ENCODE results near the gene ITPR1. TPM values are rescaled to one million over a fixed set of nuclear protein-coding genes. Genes with fewer than 3 reads are reported as not detected.

The ITPR1 gene
- total and polyA plus RNA-seq, 2 experiments from 2014 or later, result 6.8 to 21.0 TPM

DNA sequence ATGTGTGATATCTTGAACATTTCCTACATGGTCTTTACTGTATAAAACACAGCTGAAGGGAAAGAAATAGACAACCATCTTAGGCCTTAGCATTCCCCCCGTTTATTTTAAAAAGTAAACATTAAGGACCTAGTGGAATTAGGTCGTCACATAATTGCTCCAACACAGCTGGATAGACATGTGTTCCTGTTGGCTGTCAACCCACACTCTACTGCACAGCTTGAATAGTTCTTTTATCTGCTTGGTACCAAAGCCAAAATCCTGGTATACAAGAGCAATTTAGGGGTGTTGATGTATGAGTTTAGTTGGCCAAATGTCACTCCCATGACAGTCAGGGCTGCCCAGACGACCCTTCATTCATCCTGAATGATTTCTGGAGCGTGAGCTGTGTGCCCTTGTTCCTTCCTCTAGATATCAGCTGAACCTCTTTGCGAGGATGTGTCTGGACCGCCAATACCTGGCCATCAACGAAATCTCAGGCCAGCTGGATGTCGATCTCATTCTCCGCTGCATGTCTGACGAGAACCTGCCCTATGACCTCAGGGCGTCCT, 179.7 kb downstream of the ITPR1 start:
- no peak for TF ChIP-seq CREB1 (CRISPR knock-in tag; IDR thresholded peaks at IDR 0.05; ENCODE audit: low read depth)
- no peak for TF ChIP-seq POLR2AphosphoS5 (IDR thresholded peaks at IDR 0.05; ENCODE audit: low read depth)
- no peak for TF ChIP-seq NANOG (IDR thresholded peaks at IDR 0.05; ENCODE audit: borderline replicate concordance)
- no peak for TF ChIP-seq JUNB (IDR thresholded peaks at IDR 0.05; ENCODE audit: unreplicated experiment)
- TF ChIP-seq, protein P1, sequence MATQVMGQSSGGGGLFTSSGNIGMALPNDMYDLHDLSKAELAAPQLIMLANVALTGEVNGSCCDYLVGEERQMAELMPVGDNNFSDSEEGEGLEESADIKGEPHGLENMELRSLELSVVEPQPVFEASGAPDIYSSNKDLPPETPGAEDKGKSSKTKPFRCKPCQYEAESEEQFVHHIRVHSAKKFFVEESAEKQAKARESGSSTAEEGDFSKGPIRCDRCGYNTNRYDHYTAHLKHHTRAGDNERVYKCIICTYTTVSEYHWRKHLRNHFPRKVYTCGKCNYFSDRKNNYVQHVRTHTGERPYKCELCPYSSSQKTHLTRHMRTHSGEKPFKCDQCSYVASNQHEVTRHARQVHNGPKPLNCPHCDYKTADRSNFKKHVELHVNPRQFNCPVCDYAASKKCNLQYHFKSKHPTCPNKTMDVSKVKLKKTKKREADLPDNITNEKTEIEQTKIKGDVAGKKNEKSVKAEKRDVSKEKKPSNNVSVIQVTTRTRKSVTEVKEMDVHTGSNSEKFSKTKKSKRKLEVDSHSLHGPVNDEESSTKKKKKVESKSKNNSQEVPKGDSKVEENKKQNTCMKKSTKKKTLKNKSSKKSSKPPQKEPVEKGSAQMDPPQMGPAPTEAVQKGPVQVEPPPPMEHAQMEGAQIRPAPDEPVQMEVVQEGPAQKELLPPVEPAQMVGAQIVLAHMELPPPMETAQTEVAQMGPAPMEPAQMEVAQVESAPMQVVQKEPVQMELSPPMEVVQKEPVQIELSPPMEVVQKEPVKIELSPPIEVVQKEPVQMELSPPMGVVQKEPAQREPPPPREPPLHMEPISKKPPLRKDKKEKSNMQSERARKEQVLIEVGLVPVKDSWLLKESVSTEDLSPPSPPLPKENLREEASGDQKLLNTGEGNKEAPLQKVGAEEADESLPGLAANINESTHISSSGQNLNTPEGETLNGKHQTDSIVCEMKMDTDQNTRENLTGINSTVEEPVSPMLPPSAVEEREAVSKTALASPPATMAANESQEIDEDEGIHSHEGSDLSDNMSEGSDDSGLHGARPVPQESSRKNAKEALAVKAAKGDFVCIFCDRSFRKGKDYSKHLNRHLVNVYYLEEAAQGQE (IDR thresholded peaks at IDR 0.05; ENCODE audit: unreplicated experiment), result no peak
- TF ChIP-seq, protein P2, sequence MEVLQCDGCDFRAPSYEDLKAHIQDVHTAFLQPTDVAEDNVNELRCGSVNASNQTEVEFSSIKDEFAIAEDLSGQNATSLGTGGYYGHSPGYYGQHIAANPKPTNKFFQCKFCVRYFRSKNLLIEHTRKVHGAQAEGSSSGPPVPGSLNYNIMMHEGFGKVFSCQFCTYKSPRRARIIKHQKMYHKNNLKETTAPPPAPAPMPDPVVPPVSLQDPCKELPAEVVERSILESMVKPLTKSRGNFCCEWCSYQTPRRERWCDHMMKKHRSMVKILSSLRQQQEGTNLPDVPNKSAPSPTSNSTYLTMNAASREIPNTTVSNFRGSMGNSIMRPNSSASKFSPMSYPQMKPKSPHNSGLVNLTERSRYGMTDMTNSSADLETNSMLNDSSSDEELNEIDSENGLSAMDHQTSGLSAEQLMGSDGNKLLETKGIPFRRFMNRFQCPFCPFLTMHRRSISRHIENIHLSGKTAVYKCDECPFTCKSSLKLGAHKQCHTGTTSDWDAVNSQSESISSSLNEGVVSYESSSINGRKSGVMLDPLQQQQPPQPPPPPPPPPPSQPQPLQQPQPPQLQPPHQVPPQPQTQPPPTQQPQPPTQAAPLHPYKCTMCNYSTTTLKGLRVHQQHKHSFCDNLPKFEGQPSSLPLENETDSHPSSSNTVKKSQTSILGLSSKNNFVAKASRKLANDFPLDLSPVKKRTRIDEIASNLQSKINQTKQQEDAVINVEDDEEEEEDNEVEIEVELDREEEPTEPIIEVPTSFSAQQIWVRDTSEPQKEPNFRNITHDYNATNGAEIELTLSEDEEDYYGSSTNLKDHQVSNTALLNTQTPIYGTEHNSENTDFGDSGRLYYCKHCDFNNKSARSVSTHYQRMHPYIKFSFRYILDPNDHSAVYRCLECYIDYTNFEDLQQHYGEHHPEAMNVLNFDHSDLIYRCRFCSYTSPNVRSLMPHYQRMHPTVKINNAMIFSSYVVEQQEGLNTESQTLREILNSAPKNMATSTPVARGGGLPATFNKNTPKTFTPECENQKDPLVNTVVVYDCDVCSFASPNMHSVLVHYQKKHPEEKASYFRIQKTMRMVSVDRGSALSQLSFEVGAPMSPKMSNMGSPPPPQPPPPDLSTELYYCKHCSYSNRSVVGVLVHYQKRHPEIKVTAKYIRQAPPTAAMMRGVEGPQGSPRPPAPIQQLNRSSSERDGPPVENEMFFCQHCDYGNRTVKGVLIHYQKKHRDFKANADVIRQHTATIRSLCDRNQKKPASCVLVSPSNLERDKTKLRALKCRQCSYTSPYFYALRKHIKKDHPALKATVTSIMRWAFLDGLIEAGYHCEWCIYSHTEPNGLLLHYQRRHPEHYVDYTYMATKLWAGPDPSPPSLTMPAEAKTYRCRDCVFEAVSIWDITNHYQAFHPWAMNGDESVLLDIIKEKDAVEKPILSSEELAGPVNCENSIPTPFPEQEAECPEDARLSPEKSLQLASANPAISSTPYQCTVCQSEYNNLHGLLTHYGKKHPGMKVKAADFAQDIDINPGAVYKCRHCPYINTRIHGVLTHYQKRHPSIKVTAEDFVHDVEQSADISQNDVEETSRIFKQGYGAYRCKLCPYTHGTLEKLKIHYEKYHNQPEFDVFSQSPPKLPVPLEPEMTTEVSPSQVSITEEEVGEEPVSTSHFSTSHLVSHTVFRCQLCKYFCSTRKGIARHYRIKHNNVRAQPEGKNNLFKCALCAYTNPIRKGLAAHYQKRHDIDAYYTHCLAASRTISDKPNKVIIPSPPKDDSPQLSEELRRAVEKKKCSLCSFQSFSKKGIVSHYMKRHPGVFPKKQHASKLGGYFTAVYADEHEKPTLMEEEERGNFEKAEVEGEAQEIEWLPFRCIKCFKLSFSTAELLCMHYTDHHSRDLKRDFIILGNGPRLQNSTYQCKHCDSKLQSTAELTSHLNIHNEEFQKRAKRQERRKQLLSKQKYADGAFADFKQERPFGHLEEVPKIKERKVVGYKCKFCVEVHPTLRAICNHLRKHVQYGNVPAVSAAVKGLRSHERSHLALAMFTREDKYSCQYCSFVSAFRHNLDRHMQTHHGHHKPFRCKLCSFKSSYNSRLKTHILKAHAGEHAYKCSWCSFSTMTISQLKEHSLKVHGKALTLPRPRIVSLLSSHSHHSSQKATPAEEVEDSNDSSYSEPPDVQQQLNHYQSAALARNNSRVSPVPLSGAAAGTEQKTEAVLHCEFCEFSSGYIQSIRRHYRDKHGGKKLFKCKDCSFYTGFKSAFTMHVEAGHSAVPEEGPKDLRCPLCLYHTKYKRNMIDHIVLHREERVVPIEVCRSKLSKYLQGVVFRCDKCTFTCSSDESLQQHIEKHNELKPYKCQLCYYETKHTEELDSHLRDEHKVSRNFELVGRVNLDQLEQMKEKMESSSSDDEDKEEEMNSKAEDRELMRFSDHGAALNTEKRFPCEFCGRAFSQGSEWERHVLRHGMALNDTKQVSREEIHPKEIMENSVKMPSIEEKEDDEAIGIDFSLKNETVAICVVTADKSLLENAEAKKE (CRISPR knock-in tag; IDR thresholded peaks at IDR 0.05), result no peak
- TF ChIP-seq ZNF114 (CRISPR knock-in tag; IDR thresholded peaks at IDR 0.05), result no peak
- no peak for TF ChIP-seq ZNF331 (CRISPR knock-in tag; IDR thresholded peaks at IDR 0.05; ENCODE audit: low read depth)
- TF ChIP-seq, protein P3, sequence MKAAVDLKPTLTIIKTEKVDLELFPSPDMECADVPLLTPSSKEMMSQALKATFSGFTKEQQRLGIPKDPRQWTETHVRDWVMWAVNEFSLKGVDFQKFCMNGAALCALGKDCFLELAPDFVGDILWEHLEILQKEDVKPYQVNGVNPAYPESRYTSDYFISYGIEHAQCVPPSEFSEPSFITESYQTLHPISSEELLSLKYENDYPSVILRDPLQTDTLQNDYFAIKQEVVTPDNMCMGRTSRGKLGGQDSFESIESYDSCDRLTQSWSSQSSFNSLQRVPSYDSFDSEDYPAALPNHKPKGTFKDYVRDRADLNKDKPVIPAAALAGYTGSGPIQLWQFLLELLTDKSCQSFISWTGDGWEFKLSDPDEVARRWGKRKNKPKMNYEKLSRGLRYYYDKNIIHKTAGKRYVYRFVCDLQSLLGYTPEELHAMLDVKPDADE (IDR thresholded peaks at IDR 0.05), result no peak
- TF ChIP-seq EZH2phosphoT487 (IDR thresholded peaks at IDR 0.05; ENCODE audit: unreplicated experiment), result no peak
- TF ChIP-seq, protein P4, sequence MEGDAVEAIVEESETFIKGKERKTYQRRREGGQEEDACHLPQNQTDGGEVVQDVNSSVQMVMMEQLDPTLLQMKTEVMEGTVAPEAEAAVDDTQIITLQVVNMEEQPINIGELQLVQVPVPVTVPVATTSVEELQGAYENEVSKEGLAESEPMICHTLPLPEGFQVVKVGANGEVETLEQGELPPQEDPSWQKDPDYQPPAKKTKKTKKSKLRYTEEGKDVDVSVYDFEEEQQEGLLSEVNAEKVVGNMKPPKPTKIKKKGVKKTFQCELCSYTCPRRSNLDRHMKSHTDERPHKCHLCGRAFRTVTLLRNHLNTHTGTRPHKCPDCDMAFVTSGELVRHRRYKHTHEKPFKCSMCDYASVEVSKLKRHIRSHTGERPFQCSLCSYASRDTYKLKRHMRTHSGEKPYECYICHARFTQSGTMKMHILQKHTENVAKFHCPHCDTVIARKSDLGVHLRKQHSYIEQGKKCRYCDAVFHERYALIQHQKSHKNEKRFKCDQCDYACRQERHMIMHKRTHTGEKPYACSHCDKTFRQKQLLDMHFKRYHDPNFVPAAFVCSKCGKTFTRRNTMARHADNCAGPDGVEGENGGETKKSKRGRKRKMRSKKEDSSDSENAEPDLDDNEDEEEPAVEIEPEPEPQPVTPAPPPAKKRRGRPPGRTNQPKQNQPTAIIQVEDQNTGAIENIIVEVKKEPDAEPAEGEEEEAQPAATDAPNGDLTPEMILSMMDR (conservative IDR thresholded peaks at IDR 0.05; ENCODE audit: low read depth in 2 of 2), result no peak
- TF ChIP-seq EZH2 (IDR thresholded peaks at IDR 0.05; ENCODE audit: low read depth, unreplicated experiment), result no peak
- no peak for TF ChIP-seq STAT1 (IDR thresholded peaks at IDR 0.05; ENCODE audit: unreplicated experiment)
- H3K27ac ChIP-seq (ENCODE audit: low read depth), result no peak overlapping the region
- H3K4me3 ChIP-seq, result no peak overlapping the region
- no peaks in the 10 kb centered on the region for H3K4me1 Mint-ChIP-seq
- H3K27me3 ChIP-seq (ENCODE audit: insufficient read depth), result no peaks in the 10 kb centered on the region
- peaks cover 2% of the 10 kb centered on the region for H3K27me3 Mint-ChIP-seq (ENCODE audit: insufficient read depth, low read depth, poor library complexity)
- no peak for DNase-seq (ENCODE audit: low spot score)
- no peak overlapping the region for H2AFZ ChIP-seq
- H3K36me3 ChIP-seq (ENCODE audit: insufficient read depth), result peaks cover 5% of the 10 kb centered on the region; the same call in 1 of the 2 replicates
- H3K4me3 Mint-ChIP-seq, result no peak overlapping the region
- 0 out of 3 replicates have a peak, but pooled peaks cover 3% of the 10 kb centered on the region for H3K36me3 Mint-ChIP-seq (ENCODE audit: low read depth)
- H3K79me2 ChIP-seq (replicated peaks; ENCODE audit: insufficient read depth), result no peaks in the 10 kb centered on the region
- no peaks in the 10 kb centered on the region for H4K20me1 ChIP-seq (replicated peaks; ENCODE audit: insufficient read depth)
- H3K9me2 ChIP-seq (ENCODE audit: insufficient read depth), result no peaks in the 10 kb centered on the region
- no peak overlapping the region; the same call in 1 of the 2 replicates for H3K27ac Mint-ChIP-seq
- H3K4me2 ChIP-seq, result no peak overlapping the region
- ATAC-seq, result no peak
- H3K9me3 Mint-ChIP-seq, result no peaks in the 10 kb centered on the region
- H3F3A ChIP-seq (replicated peaks; ENCODE audit: low read depth), result no peaks in the 10 kb centered on the region
- no peaks in the 10 kb centered on the region for H3K4me1 ChIP-seq (ENCODE audit: insufficient read depth)

Measured in GM23338 (cell line).